Activated CD4-positive, alpha-beta T cell treated with anti-CD3 and anti-CD28 coated beads, Interleukin-2, amount 50 U/mL, for 1 hour (primary cell): ENCODE results near the gene DENND6B.
A peak's percentile ranks its signal among the peaks of the same experiment; 100 is the strongest.
"Not testable (repeated sequence)": the region's sequence is repeated elsewhere in the genome, so short reads cannot be mapped to it uniquely, and the experiment has no call there.

Source experiments
- DNase-seq: peaks from one replicate; pipeline ENCODE4 v3.0.0-alpha.2; 2020

The DENND6B gene, protein sequence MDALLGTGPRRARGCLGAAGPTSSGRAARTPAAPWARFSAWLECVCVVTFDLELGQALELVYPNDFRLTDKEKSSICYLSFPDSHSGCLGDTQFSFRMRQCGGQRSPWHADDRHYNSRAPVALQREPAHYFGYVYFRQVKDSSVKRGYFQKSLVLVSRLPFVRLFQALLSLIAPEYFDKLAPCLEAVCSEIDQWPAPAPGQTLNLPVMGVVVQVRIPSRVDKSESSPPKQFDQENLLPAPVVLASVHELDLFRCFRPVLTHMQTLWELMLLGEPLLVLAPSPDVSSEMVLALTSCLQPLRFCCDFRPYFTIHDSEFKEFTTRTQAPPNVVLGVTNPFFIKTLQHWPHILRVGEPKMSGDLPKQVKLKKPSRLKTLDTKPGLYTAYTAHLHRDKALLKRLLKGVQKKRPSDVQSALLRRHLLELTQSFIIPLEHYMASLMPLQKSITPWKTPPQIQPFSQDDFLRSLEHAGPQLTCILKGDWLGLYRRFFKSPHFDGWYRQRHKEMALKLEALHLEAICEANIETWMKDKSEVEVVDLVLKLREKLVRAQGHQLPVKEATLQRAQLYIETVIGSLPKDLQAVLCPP

DNA sequence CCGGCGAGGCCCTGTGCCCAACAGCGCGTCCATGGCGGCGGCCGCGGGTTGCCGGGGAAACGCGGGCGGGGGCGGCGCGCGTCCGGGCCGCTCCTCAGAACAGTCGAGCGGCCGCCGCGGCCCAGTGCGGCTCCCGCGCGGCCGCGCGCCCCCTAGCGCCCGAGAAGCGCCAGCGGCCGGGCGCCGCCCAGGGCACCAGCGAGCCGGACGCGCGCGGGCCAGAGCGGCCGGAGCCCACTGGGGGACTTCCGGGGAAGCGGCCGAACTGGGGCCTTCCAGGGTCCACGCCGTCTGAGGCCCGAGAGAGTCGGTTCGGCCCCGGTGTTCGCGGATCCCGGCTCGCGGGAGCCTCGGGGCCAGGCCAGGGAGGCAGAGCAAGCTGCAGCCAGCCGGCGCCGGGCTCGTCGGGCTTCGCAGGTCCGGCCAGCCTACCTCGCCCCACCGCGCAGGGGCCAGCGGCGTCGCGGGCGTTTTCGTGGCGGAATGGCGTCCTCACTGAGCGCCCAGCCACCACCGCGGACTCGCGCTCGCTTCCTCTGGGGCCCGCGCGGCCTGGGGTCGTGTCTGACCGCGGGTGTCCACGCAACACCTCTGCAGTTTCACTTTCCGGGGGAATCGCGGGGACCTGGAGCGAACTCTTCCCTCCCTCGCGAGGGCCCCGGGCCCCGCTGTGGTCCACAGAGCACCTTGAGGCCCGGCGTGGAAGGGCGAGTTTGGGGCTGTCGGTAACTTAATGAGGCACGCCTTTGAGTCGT, at the start of gene DENND6B:
Gene DENND6B, minus strand, starts transcription at position 57 of the 755 bp plus-strand sequence. Its CDS starts 24 bp downstream, at position 33.
- peak; percentile 56 for DNase-seq

DNA sequence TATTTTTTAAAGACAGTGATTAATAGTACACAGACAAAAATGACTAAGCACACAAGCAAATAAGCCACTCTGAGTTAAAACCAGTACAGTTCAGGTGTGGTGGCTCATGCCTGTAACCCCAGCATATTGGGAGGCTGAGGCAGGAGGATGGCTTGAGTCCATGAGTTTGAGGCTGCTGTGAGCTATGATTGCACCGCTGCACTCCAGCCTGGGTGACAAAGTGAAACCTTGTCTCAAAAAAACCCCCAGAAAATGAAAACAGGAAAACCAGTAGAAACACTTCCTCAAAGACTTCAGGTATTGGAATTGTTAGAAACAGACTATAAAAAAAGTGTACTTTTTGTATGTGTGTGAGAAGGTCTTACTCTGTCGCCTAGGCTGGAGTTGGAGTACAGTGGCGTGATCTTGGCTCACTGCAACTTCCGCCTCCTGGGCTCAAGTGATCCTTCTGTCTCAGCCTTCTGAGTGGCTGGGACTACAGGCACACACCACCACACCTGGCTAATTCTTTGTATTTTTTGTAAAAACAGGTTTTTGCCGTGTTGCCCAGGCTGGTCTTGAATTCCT, 49.4 kb upstream of the DENND6B start:
- DNase-seq: no peak

DNA sequence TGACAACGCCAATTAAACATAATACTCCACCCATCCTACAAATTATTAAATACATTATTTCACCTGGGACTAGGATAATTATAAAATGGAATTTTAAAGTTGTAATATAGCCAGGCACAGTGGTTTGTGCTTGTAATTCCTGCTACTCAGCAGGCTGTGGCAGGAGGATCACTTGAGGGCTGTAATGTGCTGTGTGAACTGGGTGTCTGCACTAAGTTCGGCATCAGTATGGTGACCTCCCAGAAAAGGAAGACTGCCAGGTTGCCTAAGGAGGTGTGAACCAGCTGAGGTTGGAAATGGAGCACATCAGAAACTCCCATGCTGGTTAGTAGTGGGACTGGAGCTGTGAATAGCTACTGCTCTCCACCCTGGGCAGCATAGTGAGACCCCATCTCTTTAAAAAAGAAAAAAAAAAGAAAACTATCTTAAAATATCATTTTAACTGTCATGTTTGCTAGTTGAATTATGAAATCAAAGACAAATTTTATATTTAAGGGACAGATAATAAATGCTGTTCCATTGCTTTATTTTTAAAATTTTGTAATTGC, 44.4 kb upstream of the DENND6B start:
- no peak for DNase-seq

DNA sequence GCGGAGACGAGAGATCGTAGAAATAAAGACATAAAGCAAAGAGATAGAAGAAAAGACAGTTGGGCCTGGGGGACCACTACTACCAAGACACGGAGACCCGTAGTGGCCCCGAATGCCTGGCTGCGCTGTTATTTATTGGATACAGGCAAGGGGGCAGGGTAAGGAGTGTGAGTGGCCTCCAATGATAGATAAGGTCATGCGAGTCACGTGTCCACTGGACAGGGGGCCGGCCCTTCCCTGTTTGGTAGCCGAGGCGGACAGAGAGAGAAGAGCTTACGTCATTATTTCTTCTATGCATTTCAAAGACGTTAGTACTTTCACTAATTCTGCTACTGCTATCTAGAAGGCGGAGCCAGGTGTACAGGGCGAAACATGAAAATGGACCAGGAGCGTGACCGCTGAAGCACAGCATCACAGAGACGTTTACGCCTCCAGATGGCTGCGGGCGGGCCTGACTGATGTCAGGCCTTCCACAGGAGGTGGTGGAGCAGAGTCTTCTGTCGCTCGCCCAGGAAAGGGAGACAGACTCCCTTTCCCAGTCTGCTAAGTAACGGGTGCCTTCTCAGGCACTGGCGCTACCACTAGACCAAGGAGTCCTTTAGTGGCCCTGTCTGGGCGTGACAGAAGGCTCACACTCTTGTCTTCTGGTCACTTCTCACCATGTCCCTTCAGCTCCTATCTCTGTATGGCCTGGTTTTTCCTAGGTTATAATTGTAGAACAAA, 41.1 kb upstream of the DENND6B start:
- no peak for DNase-seq

DNA sequence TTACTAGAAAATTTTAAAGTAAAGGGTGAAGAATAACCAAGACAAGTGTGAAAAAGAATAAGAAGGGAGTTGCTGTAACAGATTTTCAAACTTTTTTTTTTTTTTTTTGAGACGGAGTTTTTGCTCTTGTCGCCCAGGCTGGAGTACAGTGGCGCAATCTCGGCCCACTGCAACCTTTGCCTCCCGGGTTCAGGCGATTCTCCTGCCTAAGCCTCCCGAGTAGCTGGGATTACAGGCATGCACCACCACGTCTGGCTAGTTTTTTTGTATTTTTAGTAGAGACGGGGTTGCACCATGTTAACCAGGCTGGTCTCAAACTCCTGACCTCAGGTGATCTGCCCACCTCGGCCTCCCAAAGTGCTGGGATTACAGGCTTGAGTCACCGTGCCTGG, 37.0 kb upstream of the DENND6B start:
- DNase-seq: not testable (repeated sequence)

DNA sequence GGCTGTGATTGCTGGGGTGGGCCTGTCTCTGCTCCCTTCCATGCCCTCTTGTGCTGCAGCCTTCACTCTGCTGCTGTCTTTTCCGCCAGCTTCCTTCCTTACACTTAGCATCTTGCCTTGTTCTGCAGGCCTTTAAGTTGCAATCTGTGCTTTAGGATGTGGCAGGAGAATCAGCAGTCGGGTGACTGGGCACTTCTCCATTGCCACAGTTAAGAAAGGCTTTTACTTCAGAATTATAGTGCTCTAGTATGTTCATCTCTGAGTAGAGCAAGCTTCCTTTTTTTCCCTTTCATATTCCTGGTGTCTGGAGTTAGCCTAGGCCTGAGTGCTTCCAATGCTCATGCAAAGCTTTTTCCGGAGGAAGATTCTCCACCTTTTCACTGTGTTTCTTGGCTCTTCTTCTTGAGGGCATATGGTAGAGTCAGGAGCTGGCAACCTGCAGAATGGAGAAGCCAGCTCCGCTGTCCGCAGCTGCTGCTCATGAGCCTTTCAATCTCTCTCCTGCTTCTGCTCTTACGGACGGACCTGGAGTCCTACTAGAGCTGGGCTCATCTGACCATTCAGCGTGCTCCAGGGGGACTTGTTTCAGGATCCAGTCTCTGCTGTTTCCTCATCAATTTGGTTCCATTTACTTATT, 36.5 kb upstream of the DENND6B start:
- DNase-seq: no peak

DNA sequence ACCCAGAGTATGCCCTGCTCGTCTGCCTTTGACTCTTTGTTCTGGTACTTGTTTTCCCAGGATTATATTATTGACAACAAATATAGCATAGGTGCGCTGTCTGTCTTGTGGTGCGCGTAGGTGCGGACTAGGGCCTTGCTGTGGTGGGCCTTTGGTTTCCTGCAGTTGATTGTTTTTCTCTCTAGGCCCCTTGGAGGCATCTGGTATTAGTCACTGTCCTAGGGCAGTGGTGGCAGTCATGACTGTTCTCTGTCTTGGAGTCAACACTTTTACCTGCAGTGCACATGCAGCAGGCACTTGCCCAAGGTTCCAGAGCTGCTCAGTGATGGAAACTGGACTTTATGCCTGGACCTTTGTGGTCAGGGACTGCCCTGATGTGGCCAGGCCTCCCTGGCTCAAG, 34.9 kb upstream of the DENND6B start:
- no peak for DNase-seq

DNA sequence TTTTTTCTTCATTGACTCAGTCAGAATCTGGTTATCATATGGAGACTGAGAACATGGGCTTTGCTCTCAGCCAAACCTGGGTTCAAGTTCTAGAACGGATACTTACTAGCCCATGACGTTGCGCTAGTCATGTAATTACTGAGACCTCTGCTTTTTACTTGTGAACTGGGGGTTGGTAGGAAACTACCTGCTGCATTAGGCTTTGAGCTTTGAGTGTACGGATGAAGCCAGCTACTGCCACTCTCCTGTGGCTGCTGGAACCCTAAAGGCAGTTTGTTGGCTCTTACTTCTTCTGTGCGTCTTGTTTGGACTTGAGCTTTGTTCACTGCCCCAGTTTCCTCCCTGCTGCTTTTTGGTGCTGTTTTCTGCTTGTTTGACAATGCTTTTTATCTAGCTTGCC, 34.4 kb upstream of the DENND6B start:
- DNase-seq: no peak

DNA sequence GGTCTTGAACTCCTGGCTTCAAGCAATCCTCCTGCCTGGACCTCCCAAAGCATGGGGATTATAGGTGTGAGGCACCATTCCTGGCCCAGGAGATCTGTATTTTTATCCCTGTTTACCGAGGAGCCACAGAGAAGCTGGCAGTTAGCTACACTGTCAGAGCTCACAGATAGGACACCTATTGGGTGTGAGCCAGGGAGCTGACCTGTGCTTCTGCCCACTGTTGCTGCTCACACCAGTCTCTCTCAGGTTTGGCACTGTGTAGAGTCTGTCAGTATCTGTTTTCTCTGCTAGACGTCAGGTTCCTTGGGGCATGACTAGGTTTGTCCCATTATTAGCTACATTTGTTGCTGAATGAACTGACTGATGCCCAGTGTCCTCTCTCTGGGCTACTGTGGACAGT, 33.8 kb upstream of the DENND6B start:
- no peak for DNase-seq

DNA sequence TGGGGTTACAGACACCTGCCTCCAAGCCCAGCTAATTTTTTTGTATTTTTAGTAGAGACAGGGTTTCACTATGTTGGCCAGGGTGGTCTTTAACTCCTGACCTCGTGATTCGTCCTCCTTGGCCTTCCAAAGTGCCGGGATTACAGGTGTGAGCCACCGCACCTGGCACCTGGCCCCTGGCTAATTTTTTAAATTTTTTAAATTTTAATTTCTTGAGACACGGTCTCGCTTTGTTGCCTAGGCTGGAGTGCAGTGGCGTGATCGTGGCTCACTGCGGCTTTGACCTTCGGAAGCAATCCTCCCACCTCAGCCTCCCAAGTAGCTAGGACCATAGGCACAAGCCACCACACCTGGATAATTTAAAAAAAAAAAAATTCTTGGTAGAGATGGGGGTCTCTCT, 30.9 kb upstream of the DENND6B start:
- no peak for DNase-seq

DNA sequence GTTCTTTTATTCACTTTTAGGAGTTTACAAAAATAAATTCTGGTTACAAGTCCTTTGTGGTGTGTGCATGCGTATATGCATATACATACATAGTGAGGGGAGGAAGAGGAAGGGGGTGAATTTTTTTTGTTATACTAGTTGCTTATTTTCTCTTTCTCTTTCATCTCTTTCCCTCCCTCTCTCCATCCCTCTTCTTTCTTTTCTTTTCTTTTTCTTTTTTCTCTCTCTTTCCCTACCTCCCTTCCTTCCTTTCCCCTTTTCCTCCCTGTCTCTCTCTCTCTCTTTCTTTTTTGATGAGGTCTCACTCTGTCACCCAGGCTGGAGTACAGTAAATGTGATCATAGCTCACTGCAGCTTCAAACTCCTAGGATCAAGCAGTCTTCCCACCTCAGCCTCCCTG, 30.4 kb upstream of the DENND6B start:
- DNase-seq: no peak

DNA sequence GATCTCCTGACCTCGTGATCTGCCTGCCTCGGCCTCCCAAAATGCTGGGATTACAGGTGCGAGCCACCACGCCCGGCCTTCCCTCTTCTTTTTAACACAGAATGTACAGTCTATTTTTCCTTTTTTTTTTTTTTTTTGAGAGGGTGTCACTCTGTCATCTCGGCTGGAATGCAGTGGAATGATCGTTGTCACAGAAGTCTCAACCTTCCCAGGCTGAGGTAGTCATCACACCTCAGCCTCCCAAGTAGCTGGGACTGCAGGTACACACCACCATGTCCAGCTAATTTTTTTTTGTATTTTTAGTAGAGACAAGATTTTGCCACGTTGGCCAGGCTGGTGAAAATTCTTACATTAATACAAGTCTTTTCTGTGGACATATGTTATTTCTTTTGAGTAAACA, 29.4 kb upstream of the DENND6B start:
- no peak for DNase-seq

DNA sequence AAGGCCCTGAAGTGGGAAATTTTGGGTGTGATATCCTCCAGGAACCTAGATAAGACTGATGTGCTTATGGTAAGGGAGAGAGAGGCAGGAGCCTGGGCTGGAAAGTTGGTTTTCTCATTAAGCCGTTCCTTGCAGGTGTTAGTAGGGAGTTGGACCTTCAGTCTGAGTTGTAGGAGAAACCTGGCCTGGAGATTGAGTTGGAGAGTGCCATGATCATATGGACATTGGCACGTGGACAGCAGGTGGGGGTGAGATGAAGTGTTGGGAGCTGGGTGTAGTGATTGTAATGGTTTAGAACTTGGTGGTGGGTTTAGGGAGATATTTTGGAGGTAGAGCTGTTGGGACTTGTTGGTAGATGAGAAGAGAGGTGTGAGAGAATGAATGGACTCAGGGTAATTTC, 21.2 kb upstream of the DENND6B start:
- DNase-seq: no peak

DNA sequence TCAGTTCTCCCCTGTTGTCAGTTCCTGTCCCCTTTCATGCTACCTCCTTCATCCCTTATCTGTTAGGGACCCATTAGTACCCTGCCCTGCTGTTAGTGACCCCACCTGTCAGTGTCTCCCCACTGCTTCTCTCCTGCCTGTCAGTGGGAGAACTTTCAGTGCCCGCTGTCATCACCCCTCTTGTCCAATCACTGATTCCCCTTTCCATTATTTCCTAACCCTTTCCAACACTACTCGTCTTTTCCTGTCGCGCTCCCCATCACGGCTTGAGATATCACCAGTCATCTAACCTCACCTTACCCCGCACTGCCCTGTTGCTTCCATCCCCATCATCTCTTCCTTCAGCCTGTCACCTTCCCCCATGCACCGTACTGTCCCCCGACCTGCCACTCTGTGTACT, 20.3 kb upstream of the DENND6B start:
- DNase-seq: no peak

DNA sequence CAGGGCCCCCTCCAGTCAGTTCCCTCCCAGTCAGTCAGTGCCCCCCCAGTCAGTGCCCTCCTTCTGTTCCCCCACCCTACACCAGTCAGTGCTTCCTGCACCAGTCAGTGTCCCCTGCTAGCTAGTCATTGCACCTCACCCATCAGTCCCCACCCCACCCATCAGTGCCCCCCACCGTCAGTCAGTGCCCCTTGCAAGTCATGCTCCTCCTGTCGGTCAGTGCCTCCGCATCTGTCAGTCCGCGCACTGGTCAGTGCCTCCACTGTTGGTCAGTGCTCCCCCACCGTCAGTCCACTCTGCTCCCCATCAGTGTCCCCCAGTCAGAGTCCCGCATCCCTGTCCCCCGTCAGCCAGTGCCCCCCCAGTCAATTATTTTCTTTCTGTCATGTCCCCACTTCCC, 19.7 kb upstream of the DENND6B start:
- no peak for DNase-seq

DNA sequence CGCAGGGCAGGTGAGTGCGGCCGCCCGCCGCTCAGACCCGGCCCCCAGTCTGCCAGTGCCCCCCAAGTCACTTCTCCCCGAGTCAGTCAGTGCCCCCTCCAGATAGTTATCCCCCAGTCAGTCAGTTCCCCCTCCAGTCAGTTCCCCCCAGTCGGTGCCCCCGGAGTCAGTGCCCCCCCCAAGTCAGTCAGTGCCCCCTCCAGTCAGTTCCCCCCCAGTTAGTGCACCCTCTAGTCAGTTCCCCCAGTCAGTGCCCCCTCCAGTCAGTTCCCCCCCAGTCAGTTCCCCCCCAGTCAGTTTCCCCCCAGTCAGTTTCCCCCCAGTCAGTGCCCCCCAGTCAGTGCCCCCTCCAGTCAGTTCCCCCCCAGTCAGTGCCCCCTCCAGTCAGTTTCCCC, 16.7 kb upstream of the DENND6B start:
- DNase-seq: no peak

DNA sequence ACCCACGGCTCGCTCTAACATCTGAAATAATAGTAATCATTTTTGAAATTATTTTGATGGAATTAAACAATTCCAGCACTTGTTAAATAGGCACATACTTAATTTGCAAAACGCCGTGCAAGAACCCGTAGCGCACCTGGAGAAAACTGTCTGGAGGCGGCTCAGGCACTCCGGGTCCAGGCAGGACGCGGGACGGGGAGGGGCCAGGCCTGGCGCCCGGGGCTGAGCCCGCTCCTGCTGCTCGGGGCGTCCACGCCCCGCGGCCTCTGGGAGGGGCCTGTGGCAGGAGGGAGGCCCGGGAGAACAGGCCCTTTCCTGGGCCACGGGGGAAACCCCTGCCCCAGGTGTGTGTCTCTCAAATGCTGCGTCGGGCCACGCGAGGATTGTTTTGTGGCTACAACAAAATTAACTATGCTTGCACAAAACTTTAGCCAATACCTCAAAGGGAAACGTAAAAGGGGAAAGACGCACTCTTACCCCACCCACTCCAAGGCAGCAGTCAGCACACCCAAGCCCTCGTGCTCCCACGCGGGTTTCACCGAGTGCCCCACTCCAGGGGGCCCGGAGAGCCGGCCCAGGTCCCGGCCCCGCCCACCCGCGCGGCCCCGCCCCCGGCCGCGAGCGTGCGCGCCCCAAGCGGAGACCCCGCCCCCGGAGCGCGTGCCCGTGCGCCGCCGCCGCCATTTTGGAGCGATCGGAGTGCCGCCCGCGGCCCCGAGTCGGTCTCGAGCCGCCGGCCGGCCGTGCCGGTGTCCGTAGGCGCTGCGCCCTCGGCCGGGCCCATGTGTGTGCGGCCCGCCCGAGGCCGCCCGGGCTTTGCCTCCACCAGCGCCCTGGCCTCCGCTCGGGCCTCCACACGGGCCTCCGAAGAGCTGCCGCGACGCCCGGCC, 16.1 kb upstream of the DENND6B start, which contains the start of gene PPP6R2:
Gene PPP6R2, plus strand, starts transcription at position 677 of the 890 bp plus-strand sequence. CDS start 50,582 bp downstream, outside the sequence.
- peak; percentile 85 for DNase-seq

DNA sequence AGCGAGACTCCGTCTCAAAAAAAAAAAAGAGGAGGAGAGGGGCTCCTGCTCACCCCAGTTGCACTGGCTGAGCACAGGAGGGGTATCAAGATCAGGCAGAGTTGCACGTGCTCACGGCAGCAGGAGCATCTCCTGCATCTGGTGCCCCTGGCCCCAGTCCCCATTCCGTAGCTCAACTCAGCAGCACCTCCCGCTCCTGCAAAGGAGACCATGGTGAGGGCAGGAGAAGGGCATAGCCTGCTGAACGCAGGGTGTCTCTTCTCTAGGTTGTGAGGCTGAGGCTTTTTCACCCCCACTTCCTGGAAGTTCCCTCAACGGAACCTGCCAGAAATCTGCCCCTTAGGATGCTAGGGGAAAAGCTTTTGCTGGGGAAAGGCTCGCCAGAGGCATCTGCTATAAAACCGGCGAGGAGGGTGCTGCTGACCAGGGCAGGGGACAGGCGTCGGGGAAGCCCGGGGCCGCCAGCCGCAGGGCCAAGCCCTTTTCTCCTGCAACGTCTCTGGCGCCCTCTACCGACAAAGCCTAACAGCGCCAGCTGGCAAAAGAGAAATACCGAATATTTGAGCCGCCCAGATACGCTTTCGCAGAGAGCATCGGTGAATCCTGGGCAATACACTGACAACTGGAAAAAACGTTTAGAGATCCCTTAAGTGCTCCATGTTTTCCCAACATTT, 15.3 kb upstream of the DENND6B start:
- peak; percentile 89 for DNase-seq

DNA sequence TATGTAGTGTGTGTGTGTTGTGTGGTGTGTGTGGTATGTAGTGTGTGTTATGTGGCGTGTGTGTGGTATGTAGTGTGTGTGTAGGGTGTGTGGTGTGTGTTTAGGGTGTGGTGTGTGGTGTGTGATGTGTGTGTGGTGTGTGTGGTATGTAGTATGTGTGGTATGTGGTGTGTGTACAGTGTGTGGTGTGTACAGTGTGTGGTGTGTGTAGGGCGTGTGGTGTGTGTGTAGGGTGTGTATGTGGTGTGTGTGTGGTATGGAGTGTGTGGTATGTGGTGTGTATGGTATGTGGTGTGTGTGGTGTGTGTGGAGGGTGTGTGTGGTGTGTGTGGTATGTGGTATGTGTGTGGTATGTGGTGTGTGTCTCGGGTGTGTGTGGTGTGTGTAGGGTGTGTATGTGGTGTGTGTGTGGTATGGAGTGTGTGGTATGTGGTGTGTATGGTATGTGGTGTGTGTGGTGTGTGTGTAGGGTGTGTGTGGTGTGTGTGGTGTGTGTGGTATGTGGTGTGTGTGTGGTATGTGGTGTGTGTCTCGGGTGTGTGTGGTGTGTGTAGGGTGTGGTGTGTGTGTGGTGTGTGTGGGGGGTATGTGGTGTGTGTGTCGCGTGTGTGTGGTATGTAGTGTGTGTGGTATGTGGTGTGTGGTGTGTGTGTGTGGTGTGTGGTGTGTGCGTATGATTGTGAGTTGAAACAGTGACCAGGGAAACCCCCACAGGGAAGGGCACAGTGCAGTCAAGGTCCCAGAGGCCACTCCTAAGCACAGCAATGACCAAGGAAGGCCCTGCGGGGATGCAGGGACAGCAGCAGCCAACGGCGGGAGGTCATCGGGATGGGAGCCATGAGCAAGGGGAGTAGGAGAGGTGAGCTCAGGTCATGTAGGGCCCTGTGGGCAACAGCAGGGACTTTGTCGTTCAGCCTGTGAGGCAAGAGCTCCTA, 13.4 kb upstream of the DENND6B start:
- no peak for DNase-seq
